ENCODE results near the gene ARHGAP25. TPM values are rescaled to one million over a fixed set of nuclear protein-coding genes. Genes with fewer than 3 reads are reported as not detected.

The ARHGAP25 gene, protein sequence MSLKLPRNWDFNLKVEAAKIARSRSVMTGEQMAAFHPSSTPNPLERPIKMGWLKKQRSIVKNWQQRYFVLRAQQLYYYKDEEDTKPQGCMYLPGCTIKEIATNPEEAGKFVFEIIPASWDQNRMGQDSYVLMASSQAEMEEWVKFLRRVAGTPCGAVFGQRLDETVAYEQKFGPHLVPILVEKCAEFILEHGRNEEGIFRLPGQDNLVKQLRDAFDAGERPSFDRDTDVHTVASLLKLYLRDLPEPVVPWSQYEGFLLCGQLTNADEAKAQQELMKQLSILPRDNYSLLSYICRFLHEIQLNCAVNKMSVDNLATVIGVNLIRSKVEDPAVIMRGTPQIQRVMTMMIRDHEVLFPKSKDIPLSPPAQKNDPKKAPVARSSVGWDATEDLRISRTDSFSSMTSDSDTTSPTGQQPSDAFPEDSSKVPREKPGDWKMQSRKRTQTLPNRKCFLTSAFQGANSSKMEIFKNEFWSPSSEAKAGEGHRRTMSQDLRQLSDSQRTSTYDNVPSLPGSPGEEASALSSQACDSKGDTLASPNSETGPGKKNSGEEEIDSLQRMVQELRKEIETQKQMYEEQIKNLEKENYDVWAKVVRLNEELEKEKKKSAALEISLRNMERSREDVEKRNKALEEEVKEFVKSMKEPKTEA
- total RNA-seq: 10.7 and 11.8 TPM in 2 replicates

GRCh38 chr2:68734688-68735525 lies at the start of gene ARHGAP25:
TSS of gene ARHGAP25 (plus strand) at chr2:68734811. CDS start at chr2:68735200, 389 bp downstream.

GRCh38 chr2:68871159-68871764 lies 136.7 kb downstream of the ARHGAP25 start, which contains the start of gene BMP10:
TSS of gene BMP10 (minus strand) at chr2:68871397. CDS start at chr2:68871358, 39 bp downstream.

Other genes with a start within 250 kb of the ARHGAP25 start
- gene PROKR1, start 91.2 kb upstream of the ARHGAP25 start, total RNA-seq: not detected in 2 replicates
- not detected in 2 replicates for gene BMP10, start 136.6 kb downstream of the ARHGAP25 start, total RNA-seq
- gene GKN2, start 218.1 kb downstream of the ARHGAP25 start, total RNA-seq: 0.20 TPM in 1 of 2 replicates, not detected in the other
- not detected in 2 replicates for gene GKN1, start 239.8 kb downstream of the ARHGAP25 start, total RNA-seq